GM11168 (cell line): Measurements from ENCODE around the gene KMT2C.
"Not testable (repeated sequence)": the region's sequence is repeated elsewhere in the genome, so short reads cannot be mapped to it uniquely, and the experiment has no call there.

Experiments used
- in situ Hi-C: fragments of 300-500 bp; cut with MboI; formaldehyde crosslinking; loops from one replicate; pipeline ENCODE4 v1.12.0; 2022; ENCODE audit warnings: low sequenced_read_pairs; ENCODE audit not compliant: unreplicated experiment

The KMT2C gene

GRCh38 chr7:152330827-152331226 lies 105.0 kb downstream of the KMT2C start:
- in situ Hi-C loops = loop anchor here (10.0 to 25.0 kb wide), 2 partner anchors 104 to 356 kb away; partner anchors contain the start of genes KMT2C and XRCC2

DNA sequence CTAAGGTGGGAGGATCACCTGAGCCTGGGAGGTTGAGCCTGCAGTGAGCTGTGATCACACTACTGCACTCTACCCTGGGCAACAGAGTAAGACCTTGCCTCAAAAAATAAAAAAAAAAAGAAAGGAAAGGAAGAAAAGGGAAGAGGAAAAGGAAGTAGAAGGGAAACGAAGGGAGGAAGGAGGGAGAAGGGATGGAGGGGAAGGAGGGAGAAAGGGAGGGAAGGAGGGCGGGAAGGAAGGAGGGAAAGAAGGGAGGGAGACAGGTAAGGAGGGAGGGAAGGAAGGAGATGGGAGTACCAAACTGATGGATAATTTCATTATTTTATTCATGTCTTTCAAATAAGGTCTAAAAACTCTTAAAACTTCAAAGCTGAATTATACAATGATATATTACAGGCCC lies 106.3 kb downstream of the KMT2C start:
- in situ Hi-C loops = loop anchor here (25.0 kb wide), 1 partner anchor 358 kb away; the partner anchor contains the start of gene XRCC2

DNA sequence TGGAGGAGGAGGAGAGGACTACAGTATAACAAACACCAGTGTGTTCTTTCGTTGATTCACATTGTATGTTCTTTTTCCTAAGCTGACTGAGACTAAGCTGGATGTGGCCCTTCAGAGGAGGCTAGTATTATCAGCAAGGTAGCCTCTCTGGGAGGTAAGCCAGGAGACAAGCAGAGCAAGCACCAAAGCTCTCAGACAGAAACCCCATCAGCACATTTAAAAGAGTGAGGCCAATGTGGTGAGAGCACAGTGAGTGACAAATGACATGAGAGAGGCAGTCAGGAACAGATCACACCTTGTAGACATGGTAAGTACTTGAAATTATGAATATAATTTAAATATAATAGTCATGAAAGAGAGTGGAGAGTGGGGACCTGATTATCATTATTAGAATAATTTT lies 107.6 kb downstream of the KMT2C start:
- in situ Hi-C loops = loop anchor here (25.0 kb wide), 1 partner anchor 359 kb away; the partner anchor contains the start of gene XRCC2

DNA sequence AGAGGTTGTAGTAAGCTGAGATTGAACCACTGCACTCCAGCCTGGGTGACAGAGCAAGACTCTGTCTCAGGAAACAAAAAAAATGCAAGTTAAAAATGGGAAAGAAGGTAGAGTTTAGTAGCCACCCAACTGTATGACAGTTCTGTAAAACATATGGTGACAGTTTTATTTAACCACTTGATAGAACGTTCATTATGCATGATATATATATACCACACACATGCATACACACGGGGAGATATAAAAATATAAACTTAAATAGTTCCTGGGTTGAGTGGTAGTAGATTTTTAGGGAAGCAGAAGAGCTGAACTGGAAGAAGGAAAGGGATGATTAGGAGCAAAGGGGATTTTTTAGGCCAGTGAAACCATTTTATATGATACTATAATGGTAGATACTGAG lies 120.0 kb downstream of the KMT2C start:
- in situ Hi-C loops = no loop called here

- in situ Hi-C loops = no loop called here
Measured at GRCh38 chr7:152313831-152314604, 121.8 kb downstream of the KMT2C start.

DNA sequence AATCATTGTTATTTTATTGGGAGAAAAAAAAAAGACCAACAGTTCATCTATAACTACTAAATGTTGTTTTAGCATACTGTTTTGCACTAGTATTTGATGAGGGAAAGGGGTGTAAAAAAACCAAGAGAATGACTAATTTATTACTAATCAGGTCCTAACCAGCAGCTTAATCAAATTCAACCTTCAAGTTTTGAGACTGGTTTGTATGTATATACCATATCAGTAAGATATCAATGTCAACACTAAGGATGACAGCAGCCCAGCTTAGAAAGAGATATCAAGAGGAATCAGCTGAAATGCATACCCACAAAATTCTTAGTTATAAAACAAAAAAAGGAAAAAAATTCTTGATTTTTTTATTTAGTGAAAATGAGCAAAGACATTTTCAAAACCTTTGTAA lies 122.6 kb downstream of the KMT2C start:
- in situ Hi-C loops = no loop called here

DNA sequence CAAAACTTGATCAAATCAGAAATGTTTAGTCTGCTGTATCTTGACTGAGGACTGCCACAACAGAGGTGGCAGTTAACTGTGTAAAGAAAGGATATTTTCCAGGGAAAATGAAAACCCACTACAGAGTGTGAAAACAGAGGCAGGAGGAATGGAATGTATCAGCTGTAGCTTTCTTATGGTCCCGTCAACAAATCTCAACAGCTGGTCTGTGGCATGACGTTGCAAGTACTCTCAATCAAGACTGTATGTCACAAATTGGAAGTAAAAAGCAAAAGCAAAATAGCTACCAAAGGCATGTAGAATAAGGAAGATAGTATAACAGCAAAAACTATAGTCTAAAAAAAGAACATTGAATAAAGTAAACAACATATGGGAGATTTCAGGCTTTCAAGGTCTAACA lies 123.5 kb downstream of the KMT2C start:
- in situ Hi-C loops = no loop called here

- in situ Hi-C loops = no loop called here
Measured at GRCh38 chr7:152307902-152308301, 127.9 kb downstream of the KMT2C start.

GRCh38 chr7:152299542-152300143 lies 136.2 kb downstream of the KMT2C start:
- in situ Hi-C loops = not testable (repeated sequence)

DNA sequence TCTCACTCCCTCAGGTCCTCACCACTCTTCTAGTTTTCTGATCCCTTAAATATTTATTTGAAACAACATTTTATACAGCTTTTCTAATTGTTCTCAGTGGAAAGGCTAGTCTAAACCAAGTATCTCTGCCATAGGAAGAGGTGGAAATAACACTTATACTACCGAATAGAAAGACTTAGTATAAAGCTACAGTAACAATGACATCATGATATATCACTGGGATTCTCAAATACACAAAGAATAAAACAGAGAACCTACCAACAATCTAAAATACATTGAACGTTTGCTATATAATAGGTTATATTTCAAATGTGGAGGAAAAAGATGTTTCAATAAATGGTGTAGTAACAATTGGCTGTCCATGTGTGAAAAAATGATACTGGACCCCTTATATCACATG lies 142.9 kb downstream of the KMT2C start:
- in situ Hi-C loops = no loop called here

DNA sequence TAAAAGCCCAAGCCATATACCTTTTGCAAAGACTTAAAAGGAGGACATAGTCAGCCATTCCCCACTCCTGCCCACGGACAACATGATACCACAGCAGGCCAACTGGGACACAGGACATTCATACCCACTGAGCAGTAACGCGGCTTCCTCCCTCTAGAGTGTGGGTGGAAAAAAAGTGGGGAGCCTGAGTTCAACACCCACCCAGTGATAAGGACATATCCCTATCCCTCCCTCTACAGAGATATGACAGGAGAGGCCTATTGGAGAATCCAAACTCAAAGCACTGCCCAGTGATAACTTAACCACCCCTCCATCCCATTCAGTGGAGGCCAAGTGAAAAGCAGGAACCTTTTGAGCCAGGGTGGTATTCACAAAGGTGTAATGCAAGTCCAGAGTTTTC lies 148.8 kb downstream of the KMT2C start:
- in situ Hi-C loops = not testable (repeated sequence)

DNA sequence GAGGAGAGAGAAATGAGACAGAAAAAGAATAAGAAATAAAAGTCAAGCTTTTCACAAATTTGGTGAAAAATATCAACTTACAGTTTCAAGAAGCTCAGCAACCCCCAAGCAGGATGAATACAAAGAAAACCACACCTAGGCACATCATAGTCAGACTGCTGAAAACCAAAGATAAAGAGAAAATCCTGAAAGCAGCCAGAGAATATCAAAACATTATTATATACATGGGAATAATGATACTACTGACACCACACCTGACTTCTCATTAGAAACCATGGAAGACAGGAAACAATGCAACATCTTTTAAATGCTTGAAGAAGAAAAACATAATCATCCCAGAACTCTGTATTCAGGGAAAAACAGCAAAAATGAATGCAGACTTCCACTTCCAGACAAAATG lies 149.6 kb downstream of the KMT2C start:
- in situ Hi-C loops = not testable (repeated sequence)

DNA sequence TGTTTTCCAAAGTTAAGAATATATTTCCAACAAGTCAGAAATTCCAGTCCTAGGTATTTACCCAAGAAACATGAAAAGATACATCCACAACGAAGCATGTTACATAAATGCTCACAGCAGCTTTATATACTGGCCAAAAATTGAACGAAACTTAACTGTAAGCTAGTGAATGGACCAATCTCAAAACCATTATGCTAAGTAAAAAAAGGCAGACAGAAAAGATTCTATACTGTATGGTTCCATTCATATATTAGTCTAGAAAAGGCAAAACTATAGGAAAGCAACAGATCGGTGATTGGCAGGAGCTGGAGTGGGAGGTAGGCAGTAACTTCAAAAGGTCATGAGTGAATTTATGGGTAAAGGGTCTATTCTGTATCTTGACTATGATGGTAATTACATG lies 150.8 kb downstream of the KMT2C start:
- in situ Hi-C loops = not testable (repeated sequence)

GRCh38 chr7:152277687-152278086 lies 158.1 kb downstream of the KMT2C start:
- in situ Hi-C loops = not testable (repeated sequence)

DNA sequence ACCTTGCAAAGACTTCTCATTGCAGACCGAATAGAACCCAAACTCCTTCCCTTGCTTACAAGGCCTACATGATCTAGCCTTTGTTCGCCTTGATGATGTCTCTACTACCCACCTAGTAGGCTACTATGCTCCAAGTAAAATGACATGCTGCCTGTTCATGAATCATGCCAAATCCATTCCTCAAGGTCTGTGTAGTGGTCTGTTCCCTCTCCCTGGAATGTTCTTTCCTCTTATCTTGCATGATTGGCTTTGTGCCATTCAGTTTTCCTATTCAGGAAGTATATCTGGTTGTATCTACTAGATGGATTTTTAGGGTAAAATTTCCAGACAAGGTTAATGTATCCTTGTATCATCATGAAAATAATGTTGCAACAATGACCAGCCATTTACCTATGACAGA lies 165.4 kb downstream of the KMT2C start:
- in situ Hi-C loops = not testable (repeated sequence)

- in situ Hi-C loops = not testable (repeated sequence)
Measured at GRCh38 chr7:152266859-152267258, 168.9 kb downstream of the KMT2C start.

GRCh38 chr7:152264915-152265314 lies 170.9 kb downstream of the KMT2C start:
- in situ Hi-C loops = not testable (repeated sequence)

- in situ Hi-C loops = not testable (repeated sequence)
Measured at GRCh38 chr7:152262146-152262545, 173.7 kb downstream of the KMT2C start.

DNA sequence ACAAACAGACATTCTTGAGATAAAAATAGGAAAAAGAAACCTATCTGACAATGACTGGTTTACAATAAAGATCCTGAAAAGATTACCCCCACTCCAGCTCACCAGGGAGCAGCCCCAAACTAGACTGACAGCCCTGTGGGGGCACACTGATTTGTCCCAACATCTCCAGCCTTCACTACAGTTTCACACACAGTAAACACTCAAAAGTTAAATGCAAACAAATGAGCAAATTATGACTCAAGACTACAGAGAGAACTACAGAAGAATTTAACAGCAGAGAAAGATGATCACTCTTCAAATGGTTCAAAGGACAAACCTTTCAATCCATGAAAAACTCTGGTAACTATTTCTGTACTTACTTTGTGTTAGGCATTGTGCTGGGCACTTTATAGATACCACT lies 176.2 kb downstream of the KMT2C start:
- in situ Hi-C loops = not testable (repeated sequence)

DNA sequence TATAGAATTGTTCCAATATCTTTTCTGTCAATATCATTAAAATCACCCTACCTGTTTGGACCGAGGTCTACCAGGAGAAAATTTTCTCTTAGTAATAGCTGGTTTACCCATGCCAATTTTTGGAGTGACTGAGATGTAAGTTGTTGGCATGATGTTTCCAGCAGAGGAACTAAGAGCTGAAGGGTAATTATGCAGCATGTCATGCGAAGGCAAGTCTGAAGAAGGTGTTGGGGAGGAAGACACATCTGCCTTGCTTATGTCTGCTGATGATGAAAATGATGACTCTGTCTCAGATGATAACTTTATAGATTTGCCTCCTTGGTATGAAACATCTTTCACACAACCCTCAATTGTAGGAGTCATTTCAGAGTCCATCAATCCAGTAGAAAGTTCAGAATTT lies 188.0 kb downstream of the KMT2C start:
- in situ Hi-C loops = not testable (repeated sequence)

GRCh38 chr7:152245417-152245816 lies 190.4 kb downstream of the KMT2C start:
- in situ Hi-C loops = not testable (repeated sequence)

DNA sequence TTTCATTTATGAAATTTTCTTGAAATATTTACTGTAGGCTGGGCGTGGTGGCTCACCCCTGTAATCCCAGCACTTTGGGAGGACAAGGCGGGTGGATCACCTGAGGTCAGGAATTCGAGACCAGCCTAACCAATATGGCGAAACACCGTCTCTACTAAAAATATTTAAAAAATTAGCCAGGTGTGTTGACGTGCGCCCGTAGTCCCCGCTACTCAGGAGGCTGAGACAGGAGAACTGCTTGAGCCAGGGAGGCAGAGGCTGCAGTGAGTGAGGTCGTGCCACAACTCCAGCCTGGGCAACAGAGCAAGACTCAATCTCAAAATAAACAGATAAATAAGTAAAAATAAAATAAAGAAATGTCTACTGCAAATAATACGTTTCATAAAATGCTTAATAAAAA lies 192.3 kb downstream of the KMT2C start:
- in situ Hi-C loops = not testable (repeated sequence)
